NCI-H187 (cell line): ENCODE data around the gene HK1.

Experiments
- DNase-seq, 2 experiments: peaks; one replicate each; lab custom pipeline; 2025; lab: John Stamatoyannopoulos, UW

HK1 gene

DNA sequence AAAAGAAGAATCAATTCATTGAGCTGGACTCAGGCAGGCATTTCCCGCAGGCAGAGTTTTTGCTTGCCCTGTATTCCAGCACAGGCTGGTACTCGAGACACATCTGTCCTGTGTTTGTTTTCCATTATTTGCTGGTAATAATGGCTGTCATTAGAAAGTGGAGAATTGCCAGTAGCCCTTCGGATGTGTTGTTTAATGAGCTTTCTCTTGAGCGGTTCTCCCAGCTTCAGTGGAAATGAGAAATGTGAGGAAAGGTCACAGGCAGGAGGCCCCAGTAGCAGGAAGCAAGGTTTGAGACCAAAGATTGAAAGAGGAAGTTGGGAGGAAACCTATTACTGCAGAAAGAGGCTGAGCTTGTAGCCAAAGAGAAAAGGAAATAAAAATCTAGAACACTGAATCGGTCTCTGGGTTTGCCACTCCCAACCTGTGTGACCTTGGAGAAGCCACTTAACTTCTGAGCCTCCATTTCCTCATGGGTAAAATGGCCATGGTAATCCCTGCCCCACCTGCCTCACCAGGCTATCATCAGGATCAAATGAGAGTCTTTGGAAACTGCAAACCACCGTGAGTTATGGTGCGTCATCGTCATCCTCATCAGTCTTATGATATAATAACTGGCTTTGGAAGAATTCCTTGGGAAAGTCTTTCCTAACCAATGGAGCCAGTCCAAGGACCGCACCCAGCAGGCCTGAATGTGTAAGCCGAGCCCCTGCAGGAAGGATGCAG, 70.7 kb downstream of the HK1 start:
- no peak for DNase-seq

DNA sequence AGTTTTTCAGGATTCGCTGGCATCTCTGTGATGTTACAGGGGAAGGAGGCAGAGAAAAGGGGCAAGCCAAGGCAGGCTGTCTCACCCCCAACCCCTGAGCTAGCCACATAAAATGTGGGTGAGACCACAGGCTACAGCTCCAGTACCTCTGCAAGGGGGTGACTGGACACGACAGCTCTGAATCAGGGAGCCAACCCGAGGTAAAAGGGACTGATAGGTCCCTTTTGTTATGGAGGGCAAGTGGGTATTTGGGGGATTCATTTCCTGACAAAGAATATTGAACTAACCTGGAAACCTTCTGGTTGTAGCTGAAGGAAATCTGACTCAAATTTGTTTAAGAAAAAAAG, 71.2 kb downstream of the HK1 start:
- DNase-seq: no peak

DNA sequence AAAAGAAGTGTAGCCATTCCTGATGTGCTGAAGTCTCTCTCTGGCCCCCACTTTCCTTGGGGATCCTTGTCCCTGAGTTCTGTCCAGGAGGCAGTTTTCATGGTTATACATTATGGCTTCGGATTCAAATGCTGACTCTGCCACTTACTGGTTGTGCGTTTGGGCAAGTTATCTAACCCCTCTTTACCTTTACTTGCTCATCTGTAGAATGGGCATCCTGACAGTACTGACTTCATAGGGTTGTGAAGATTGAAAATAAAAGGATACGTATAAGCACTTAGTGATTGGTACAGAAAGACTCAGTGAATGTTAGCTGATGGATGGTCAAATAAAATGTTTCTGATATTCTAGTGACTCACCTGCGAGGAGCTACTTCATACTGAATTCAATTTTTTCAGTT, 73.3 kb downstream of the HK1 start:
- no peak for DNase-seq

DNA sequence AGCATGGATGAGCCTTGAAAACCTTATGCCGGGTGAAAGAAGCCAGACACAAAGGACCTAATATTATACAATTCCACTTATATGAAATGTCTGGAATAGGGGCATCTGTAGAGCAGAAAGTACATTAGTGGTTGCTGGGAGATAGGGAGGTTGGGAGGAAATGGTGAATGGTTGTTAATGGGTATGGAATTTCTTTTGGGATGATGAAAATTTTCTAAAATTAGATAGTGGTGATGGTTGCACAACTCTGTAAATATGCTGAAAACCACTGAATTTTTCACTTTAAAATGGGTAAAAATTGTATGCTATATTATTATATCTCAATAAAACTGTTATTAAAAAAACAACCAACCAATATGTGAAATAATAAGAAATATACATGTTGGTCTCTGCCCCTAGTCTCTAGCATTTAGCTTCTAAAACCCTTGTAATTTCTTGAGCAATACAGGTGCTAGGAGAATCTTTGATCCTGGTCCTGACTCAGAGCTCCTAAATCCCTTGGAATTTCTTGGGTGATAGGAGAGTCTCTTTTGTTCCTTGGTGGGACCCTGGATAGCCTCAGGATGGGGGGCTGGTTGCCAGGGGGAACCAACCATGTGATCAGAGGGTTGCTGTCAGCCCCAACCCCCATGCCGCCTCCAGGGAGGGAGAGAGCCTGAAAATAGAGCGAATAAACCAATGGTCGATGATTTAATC, 74.4 kb downstream of the HK1 start:
- DNase-seq: no peak

DNA sequence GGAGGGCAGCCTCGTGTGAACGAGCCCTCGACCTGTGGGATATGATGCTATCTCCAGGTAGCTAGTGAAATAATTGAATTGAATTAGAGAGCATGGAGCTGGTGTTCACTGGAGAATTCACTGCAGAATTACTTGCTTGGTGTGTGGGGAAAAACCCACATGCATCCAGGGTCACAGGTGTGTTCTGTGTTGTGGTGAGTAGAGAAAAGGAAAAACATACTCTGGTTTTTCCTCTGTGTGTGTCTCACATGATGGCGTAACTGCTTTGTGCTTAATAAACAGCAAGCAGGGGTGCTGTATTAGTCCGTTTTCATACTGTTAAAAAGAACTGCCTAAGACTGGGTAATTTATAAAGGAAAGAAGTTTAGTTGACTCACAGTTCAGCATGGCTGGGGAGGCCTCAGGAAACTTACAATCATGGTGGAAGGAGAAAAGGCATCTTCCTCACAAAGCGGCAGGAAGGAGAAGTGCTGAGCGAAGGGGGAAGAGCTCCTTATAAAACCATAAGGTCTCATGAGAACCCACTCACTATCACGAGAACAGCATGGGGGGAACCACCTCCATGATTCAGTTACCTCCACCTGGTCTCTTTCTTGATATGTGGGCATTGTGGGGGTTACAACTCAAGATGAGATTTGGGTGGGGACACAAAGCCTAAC, 75.8 kb downstream of the HK1 start:
- DNase-seq: no peak

DNA sequence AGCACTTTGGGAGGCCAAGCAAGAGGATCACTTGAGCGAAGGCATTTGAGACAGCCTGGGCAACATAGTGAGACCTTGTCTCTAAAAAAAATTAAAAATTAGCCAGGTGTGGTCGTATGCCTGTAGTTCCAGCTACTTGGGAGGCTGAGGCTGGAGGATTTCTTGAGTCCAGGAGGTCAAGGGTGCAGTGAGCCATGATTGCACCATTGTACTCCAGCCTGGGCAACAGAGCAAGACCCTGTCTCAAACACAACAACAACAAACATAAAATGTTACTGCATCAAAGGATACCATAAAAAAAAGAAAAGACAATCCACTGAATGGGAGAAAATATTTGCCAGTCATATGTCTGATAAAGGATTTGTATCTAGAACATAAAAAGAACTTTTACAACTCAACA, 77.9 kb downstream of the HK1 start:
- DNase-seq: no peak

DNA sequence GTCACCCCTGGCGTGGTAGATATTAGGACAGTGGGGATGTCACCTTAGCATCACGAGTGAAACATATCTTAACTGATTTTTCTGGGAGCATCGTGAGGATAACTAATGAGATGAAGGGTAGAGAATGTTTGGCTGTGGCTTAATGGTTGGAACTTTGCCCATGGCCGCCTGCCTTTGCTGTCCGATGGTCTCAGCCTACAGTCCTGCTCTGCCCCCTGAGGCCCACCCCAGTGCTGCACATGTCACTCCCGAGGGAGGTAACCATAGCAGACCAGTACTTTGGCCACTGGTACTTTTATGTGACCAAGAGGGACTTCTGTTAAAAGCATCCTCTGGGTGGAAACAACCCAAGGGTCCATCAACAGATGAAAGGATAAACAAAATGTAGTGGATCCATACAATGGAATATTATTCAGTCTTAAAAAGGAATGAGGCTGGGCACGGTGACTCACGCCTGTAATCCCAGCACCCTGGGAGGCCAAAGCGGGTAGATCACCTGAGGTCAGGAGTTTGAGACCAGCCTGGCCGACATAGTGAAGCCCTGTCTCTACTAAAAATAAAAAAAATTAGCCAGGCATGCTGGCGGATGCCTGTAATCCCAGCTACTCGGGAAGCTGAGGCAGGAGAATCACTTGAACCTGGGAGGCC, 80.0 kb downstream of the HK1 start:
- DNase-seq: no peak

DNA sequence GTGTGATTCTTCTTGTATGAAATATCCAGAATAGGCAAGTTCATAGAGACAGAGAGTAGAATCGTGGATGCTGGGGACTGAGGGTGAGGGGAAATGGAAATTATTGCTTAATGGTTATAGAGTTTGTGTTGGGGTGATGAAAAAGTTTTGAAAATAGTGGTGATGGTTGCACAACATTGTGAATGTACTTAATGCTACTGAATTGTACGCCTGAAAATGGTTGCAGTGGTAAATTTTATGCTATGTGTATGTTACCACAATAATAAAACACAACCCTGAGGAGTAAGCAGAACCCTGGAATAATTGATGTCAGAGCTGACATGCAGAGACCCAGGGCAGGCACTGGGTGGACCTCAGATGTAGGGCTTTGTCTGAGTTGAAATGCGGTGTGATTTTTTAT, 80.9 kb downstream of the HK1 start:
- DNase-seq: no peak

DNA sequence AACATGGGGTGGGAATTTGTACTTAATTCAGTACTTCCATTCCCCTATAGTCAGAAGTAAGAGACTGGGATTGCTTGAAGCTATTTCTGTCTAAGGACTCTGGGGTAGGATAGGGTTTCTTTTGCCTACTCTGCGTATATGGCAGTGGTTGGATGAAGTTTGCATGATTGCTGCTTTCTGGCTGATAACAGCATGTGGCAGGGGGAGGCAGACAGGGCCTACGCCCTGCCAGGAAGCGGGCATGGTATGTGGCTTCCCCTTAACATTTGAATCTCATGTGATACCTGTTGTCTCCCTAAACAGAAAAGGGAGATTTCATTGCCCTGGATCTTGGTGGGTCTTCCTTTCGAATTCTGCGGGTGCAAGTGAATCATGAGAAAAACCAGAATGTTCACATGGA, 81.3 kb downstream of the HK1 start:
- no peak for DNase-seq

DNA sequence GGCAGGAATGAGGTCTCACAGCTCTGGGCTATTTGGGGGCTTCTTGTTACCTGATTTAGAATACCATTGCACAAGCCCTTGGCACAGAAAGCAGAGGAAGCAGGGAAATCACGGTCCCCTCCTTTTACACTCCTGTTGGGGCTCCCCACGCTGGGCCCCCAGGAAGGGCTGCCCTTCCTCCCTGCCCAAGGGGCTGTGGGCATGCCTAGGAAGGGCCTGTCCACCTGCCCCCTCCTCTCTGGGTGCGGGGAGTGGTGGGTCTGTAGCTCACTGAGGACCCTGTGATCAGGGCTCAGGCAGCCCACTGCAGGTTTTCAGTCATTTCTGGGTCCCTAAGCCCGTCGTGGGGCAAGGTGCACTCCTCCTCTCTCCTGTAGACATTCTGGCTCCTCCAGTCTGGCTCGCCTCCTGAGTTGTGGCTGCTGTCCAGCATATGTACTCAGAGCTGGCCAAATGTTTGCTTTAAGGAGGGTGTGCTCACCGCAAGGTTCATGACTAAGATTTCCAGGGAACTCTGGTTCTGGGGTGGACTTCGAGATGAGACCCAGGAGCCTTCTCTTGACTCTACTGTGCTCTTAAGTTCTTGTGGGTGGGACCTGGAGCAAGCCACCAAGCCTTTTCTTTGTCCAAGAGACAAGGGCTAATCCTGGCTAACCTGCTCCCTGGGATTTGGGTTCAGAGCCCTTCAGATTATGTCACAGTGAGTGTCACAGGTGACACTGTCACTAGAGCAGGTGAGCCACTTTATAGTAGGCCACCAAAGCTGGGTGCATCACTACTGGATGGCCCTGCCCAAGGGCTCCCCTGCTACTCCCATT, 82.4 kb downstream of the HK1 start:
- DNase-seq: no peak

DNA sequence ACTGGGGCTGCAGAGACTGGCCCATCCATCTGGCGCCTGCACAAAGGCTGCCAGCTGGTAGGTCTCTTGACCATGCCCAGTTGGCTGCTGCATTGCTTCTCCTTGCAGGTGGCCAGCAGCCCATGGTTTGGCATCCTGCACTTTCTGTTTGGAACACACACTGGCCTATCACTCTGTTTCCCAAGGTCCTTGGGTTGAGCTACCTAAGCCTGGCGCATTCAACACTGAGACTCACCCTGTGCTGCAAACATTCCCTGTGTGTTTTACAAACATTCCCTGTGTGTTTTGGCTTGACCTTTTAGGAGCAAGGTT, 83.0 kb downstream of the HK1 start:
- DNase-seq: no peak

DNA sequence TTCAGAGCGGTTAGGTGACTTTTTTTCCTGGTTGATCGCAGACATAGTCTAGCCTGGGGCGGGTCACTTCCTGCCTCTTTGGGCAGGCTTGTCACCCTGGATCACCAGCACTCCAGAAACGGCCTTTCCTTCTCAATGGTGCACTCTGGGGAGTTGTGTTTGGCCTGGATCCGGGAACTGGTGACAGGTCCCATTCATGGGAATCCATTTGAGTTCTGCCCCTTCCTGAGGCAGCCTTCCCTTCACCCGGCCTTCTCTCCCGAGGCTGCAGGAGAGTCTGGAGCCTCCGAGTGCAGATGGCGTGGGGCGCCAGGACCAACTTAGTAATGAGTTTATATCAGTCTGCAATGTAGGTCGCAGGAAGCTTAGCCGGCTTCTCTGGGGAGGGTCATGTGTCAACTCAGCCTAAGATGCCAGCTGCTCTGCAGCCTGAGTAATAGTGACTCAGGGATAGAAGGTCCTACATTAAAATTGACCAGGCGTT, 84.2 kb downstream of the HK1 start:
- DNase-seq: no peak

DNA sequence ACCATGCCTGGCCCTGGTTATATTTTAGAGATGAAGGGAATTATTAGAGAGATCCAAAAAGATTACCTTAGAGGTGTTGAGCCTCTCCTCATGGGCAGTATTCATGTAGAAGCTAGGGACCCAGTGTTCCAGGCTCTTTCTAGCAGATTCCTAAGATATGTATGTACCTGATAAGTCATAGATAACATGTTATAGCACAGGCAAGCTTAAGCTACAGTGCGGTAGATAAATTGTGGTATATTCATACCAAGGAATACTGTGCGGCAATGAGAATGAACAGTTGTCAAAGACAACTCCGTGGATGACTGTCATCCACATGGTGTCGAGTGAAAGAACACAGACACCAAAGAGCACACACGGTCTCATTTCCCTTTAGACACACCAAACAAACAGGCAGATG, 85.4 kb downstream of the HK1 start:
- DNase-seq: no peak

DNA sequence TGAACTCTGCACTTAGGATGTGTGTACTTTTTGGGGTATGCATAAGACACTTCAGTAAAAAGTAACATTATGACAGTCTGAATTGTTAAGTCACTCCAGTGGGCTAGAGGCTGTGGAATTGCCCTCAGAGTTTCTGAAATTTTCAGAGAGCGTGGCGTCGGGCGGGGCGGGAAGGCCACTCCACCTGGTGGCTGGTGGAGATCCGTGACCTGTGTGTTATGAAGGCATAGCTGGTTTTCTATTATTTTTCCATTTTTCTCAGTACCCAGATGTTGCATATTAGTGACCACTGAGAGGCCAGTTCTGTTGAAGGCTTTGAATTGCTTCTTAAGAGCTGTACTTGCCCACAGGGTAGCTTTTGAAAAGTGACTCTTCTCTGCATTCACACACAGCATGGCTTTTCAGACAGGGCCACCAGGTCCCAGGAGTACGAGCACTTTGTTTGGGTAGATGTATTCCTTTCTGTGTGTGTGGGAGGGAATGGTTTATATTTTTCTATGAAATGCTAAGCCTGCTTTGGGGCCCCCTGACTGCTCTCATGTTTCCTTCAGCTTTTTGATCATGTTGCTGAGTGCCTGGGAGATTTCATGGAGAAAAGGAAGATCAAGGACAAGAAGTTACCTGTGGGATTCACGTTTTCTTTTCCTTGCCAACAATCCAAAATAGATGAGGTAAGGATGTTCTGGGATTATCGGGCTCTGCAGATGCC, 86.1 kb downstream of the HK1 start:
- no peak for DNase-seq

DNA sequence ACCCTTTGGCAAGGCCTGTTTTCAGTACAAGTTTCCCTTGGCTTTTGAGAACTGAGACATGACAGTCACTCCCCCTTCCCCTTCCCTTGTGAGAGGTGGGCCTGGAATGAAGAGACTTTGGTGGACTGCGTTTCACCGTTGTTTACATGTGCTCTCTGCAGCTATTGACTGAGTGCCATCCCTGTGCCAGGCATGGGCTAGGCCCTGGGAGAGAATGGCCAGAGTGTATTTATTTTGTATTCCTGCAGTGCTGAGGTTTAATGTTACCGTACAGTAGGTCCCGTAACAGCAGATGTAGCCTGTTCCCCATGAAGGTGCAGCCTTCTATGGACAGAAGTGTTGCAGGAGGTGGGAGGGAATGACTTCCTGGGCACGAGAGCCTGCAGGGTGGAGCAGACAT, 88.4 kb downstream of the HK1 start:
- no peak for DNase-seq

DNA sequence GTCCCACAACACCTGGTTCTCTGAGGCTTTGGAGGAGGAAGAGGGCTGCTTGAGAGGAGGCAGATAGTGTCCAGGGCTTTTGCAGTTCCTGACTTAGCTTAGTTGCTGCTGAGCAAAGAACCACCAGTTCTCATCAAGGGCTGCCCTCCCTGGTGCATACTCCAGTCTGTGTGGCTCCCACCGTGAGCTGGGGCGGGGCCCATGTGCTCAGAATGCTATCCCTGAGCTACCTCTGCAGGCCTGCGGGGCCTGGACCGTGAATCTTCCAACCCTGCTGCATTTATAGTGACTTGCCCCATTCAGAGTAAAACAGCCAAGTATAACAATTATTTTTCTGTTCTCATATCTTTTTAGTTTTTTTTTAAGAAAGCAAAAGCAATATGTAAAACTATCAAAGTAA, 89.2 kb downstream of the HK1 start:
- DNase-seq: no peak

DNA sequence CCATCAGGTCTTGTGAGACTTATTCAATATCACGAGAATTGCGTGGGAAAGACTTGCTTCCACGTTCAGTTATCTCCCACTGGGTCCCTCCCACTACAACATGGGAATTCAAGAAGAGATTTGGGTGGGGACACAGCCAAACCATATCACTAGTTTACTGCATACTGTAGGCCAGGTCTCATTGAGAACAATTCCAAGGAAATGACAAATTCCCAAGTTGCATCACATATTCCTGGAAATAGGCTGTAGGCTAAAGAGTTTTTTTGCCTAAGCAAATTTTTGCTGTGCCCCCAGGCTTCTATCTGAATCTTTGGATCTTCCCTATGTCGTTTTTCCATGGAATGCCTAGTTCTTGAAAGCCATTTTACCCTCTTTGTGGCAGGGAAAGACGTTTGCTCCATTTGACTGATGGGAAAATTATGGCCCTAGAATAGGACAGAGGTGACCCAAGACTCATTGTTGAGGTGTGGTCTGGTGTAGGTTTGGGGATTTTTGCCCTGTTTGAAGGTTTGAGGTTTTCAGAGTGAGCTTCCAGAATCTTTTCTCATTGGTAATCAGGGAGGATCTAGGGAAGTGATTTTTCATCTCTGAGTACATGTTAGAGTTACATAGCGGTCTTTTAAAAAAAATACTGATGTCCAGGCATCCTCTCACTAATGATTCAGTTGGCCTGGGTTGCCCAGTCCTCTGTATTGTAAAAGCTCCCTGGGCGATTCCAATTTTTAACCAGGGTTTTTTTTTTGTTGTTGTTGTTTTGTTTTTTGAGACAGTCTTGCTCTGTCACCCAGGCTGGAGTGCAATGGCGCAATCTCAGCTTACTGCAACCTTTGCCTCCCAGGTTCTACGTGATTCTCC, 94.1 kb downstream of the HK1 start:
- DNase-seq: no peak

DNA sequence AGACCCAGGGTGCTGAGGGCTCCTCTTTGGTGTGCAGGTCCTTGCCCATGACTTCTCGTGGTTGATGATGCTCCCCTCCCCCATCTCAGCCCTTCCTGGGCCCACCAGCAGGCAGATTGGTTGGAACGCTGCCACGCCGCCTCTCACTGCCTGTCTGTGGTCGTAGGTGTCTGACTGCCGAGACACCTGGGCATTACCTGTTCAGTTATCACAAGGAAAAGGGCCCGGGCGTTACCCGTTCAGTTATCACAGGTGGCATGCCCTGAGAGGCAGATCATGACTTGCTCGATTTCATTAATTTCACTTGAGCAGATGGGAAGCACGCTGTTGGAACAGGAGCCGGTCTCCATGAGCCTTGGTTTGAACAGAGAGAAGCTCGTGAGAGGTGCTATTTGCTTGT, 95.9 kb downstream of the HK1 start:
- no peak for DNase-seq

DNA sequence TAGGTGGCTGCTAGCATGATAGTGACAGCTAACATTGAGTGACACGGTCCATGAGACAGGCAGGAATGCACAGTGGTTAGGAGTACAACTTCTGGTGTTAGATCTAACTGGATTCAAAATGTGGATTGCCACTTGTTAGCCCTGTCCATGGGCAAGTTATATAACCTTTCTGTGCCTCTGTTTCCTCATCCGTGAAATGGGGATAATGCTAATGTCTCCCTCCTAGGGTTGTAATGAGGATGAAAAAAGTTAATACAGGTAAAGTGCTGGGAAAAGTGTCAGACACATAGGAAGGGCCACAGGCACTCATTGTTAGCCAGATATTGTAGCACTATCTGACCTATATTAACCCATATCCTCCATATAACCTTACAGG, 96.6 kb downstream of the HK1 start:
- DNase-seq: no peak

DNA sequence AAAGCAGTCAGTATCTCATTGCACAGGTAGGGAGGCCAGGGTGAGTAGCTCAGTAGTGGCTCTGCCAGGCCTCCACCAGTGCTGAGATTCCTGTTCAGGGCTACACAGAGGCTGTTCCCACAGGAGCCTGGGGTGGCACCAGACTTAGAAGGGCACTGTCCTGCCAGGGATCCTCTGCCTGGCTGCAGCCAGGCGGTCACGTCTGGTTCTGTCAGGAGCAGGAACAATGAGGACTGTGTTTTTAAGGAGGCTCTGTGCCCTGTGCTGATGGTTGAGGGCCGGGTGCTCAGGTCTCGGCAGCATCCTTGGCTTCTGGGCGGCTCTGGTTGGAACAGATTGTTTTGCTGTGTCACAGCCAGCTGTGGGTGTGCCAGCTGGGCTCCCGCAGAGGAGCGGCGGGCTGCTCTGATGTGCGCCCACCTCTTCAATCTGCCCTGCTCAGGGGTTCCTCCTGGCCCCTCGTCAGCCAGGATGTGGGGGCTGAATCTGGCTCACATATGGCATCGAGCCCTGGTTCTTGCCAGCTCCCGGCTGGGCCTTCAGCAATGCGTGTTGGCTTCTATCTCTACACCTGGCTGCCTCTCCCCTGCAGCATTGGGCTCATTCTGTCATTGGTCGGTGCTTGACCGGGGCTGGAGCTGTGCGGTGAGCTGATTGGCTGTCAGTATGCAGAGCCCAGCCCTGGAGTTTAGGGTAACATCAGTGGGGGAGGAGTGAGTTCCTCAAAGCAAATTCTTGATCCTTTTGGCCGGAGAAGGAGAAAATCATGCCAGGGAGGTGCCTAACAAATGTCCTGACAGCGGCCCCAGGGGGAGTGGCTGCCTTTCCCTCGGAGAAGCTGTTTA, 97.2 kb downstream of the HK1 start:
- DNase-seq: no peak
